HG03139 (cell line): Measurements from ENCODE around the gene VTN.

Experiments
- ATAC-seq: cut with Tn5 transposase; IDR thresholded peaks from one replicate; pipeline ENCODE4 v1.9.1; 2021; ENCODE audit not compliant: unreplicated experiment

The VTN gene

DNA sequence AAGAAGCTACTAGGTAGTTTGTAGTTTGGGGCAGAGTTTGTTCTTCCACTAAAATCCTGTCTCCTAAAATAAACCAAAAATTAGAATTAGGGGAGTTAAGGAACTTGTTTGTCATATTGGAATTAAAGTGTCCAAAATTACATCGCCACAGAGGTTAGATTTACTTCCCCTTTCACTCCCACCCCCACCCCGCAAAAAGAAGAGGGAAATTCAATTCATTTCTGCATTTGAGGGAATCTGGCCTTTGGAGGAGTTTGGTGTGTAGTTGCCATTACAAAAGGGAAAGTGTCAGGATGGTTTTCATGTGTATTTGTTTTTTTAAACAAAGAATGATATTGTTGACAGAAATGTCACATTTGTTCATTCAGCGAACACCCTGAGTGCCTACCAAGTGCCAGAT lies 45.3 kb downstream of the VTN start:
- ATAC-seq, result no peak

DNA sequence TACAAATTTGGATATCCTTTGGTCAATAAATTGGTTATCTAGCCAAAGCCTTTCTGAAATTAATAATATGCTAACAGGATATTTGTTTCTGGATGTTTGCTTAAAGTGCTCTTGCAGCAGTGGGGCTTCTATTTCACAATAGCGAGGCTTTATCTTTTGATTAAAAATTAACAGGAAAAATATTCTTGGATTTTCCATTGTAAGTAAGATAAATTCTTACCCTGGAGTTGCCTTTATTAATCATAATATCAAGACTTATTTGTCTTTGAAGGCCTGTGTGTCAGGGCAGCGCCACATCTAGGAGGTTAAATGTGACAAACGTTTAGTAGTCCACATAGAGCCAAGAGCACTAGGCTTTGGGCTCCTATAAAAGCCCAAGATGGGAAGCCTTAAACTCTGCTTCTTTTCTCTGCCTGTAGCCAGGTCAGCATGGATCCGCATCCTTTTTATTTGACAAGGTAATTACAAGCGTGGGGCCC lies 45.8 kb downstream of the VTN start:
- ATAC-seq, result no peak

DNA sequence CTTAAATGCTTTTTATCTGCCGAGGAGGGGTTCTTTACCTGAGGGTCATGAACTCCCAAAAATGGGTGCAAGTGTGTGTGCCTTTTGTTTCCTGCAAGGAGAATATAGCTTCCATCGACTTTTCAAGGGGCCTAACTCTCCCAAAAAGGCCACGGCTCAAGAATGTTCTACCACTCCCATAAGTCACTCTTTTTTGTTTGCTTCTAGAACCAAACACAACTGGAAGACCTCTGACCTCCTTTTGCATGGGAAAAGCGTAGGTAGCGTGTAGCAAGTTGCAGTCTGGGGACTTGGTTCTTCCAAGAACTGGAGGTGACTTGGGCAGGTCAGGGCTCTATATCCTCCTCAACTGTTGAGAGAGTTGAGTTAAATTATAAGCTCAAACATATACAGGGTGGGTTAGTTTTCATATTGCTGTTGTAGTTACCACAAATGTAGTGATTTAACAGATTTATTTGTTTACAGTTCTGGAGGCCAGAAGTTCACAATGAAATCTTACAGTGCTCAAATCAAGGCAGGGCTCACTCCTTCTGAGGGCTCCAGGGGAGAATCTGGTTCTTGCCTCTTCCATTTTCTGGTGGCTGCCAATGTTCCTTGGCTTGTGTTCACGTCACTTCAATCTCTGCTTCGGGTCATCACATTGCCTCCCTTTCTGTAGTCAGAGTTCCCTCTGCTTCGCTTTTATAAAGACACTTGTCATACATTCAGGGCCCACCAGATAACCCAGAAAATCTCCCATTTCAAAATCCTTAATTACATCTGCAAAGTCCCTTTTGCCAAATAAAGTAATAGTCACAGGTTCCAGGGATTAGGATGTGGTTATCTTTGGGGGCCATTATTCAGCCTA lies 49.7 kb downstream of the VTN start:
- ATAC-seq, result no peak

DNA sequence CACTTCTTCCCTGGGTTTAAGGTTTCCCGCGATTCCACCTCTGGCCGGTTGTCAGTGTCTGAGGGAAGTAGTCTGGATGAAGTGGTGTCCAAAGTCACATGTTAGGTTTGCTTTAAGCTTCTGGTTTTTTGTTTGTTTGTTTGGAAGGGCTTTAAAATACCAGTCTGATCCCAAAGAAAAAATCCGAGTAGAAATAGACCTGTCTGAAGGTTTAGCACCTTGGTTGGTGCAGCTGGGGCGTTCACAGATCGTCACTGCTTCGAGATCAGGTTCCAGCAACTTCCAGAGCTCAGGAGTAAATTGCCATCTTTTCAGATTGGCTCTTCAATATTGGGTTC lies 50.5 kb downstream of the VTN start:
- ATAC-seq, result no peak

DNA sequence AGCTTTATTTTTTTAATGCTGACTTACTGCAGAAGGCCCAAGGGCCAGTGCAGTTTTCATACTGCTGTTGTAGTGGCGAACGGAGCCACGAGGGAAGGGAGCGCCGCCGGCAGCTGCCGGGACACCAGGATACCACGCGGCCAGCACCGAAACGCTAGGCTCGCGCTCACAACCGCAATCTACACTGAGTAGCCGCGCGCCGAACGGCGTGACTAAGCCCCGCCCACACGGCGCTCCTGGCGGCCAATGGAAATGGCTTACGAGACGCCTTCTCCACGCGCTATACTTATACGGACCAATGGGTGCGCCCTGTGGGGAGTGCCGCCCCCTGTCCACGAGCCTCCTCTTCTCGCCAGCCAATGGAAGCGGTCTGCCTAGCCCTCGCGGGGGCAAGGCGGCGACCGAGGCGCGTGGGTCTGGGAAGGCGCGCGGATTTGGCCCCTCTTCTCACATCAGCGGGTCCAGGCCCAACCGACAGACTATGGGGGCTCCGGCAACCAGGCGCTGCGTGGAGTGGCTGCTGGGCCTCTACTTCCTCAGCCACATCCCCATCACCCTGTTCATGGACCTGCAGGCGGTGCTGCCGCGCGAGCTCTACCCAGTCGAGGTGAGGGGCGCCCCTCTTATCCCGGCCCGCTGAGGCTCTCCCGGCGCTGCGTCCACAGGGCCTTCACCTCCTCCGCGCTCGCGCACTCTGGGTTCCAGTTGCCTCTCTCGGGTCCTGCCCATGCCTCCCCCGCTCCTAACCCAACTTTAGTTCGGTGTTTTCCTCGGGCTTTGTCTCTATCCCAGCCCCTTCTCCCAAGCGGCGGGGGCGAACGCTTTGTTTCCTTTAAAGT lies 51.1 kb downstream of the VTN start, which contains the start of gene TMEM97:
TSS of gene TMEM97 (plus strand) at position 442 of the 839 bp plus-strand sequence. CDS start at position 482, 40 bp downstream.
- peak; percentile 90 for ATAC-seq

DNA sequence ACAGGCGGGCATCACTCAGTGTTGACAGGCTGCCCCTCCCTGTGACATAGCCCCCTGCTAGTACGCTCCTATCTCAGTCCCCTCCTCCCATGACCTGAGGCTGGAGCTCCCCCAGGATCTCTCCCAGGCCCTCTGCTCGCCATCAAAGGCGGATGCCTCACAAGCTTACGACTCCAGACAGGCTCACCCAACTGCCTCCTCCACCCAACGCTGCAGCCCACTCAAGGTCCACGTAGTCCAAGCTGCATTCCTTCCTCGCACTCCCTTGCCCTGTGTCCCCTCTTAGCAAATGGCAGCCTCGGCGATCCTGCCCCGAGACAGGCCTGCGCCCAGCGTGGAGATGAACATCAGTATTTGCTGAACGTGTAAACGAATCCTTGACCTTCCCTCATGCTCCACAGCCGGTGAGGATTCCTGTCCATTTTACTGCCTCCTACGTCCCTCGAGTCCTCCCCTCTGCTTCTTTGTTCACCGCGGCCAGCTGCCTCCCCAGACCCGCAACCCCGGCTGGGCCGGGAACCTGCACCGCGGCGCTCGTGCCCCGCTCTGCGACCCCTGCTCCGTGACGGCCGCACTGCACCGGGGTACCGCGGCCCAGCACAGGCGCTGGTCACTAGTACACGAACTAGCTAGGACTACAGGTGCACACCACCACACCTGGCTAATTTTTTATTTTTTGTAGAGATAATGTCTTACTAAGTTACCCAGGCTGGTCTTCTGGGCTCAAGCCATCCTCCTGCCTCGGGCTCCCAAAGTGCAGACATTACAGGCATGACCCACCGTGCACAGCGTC lies 51.9 kb downstream of the VTN start:
- no peak for ATAC-seq
